GM12878 (cell line): ENCODE data around the gene FPGS. TPM values are rescaled to one million over a fixed set of nuclear protein-coding genes. Genes with fewer than 3 reads are reported as not detected.

ENCODE experiments used
- ATAC-seq: fragments of 200-7000 bp; cut with Tn5 transposase; 3 replicates; pipeline ENCODE4 v1.9.1; 2020; ENCODE audit warnings: mild to moderate bottlenecking, moderate library complexity
- BruUV-seq: library from RNA; stranded (reverse); fragments of 400-500 nt; replicated peaks from 2 replicates; lab custom pipeline; 2021; lab: Mats Ljungman, UMichigan
- CTCF ChIA-PET: fragments of 300-600 bp; sonication (Branson Sonifier 250); formaldehyde crosslinking; extraction: SDS; loops from one replicate; lab custom pipeline; 2021; ENCODE audit warnings: inconsistent platforms; lab: Yijun Ruan, JAX
- POLR2A ChIA-PET: fragments of 350-600 bp; formaldehyde crosslinking; extraction: SDS; loops from one replicate; lab custom pipeline; 2021; ENCODE audit warnings: inconsistent platforms; lab: Charles Lee
- RAD21 ChIA-PET: fragments of 300-600 bp; sonication (Branson Sonifier 250); formaldehyde crosslinking; loops from one replicate; lab custom pipeline; 2023; ENCODE audit warnings: antibody characterized with exemption; ENCODE audit not compliant: unreplicated experiment; lab: Charles Lee
- SMC1A ChIA-PET: fragments of 300-600 bp; sonication (Branson Sonifier 250); formaldehyde crosslinking; loops from one replicate; lab custom pipeline; 2023; ENCODE audit not compliant: unreplicated experiment, uncharacterized antibody; lab: Charles Lee
- DNase-seq: peaks from one replicate; pipeline ENCODE4 v3.0.0-alpha.2; 2011; ENCODE audit warnings: low read depth, low spot score
- FAIRE-seq: peaks from 3 replicates; lab custom pipeline; 2011; peaks lifted over from hg19 to GRCh38; lab: Jason Lieb, UNC
- H2AFZ ChIP-seq: 2 replicates; pipeline ENCODE4 v1.6.0; 2011; ENCODE audit warnings: low read depth, low read length, control low read depth; ENCODE audit not compliant: control insufficient read depth
- H3K27ac ChIP-seq: 2 replicates; pipeline ENCODE4 v1.5.1; 2011; ENCODE audit warnings: control low read depth; ENCODE audit not compliant: control insufficient read depth, insufficient read depth
- H3K27me3 ChIP-seq, 2 experiments: replicated peaks in 1 of 2; 2 replicates each; pipeline versions ENCODE4 v1.6.0 to v1.6.1; 2011; ENCODE audit warnings: low read length in 1 of 2; ENCODE audit not compliant: control insufficient read depth in 2 of 2, insufficient read depth in 2 of 2
- H3K36me3 ChIP-seq, 2 experiments: 2 replicates each; pipeline ENCODE4 v1.5.1; 2011; ENCODE audit warnings: low read length in 1 of 2; ENCODE audit not compliant: control insufficient read depth in 2 of 2, insufficient read depth in 2 of 2
- H3K4me1 ChIP-seq: 2 replicates; pipeline ENCODE4 v1.6.1; 2011; ENCODE audit warnings: mild to moderate bottlenecking, low read length, moderate library complexity, mixed read lengths; ENCODE audit not compliant: control insufficient read depth, insufficient read depth
- H3K4me2 ChIP-seq: 2 replicates; pipeline ENCODE4 v1.6.0; 2011; ENCODE audit warnings: control low read depth; ENCODE audit not compliant: control insufficient read depth, insufficient read depth
- H3K4me3 ChIP-seq: fragments of 200-600 bp; sonication (generic); 2 replicates; pipeline ENCODE4 v1.5.1; 2016
- H3K79me2 ChIP-seq: 2 replicates; pipeline ENCODE4 v1.6.0; 2011; ENCODE audit warnings: low read length; ENCODE audit not compliant: control insufficient read depth, insufficient read depth
- H3K9ac ChIP-seq: 2 replicates; pipeline ENCODE4 v1.8.0; 2011; ENCODE audit warnings: low read length, control low read depth, mixed read lengths; ENCODE audit not compliant: control insufficient read depth, insufficient read depth
- H3K9me3 ChIP-seq: replicated peaks from 3 replicates; pipeline ENCODE4 v1.5.1; 2011; ENCODE audit warnings: mild to moderate bottlenecking, low read length; ENCODE audit not compliant: control insufficient read depth, insufficient read depth
- H4K20me1 ChIP-seq: 2 replicates; pipeline ENCODE4 v1.6.0; 2011; ENCODE audit not compliant: control insufficient read depth, insufficient read depth
- ATF7 ChIP-seq: fragments of 450-650 bp; IDR thresholded peaks from 2 replicates; pipeline ENCODE4 v1.6.1; 2016; ENCODE audit warnings: low read depth, mild to moderate bottlenecking
- BACH1 ChIP-seq: fragments of 450-650 bp; IDR thresholded peaks from 2 replicates; pipeline ENCODE4 v1.6.1; 2017; ENCODE audit warnings: mild to moderate bottlenecking, borderline replicate concordance
- CHD4 ChIP-seq: fragments of 200-600 bp; sonication (generic); IDR thresholded peaks from 2 replicates; pipeline ENCODE4 v1.6.1; 2016; ENCODE audit warnings: mild to moderate bottlenecking
- CREB1 ChIP-seq: IDR thresholded peaks from 2 replicates; pipeline ENCODE4 v1.6.1; 2012; ENCODE audit warnings: low read depth, mild to moderate bottlenecking, inconsistent platforms
- E2F4 ChIP-seq: IDR thresholded peaks from 2 replicates; pipeline ENCODE4 v1.6.1; 2012; ENCODE audit warnings: low read depth, low read length, improper control_type of control experiment
- HDAC2 ChIP-seq: fragments of 200-600 bp; sonication (generic); IDR thresholded peaks from 2 replicates; pipeline ENCODE4 v1.6.1; 2017
- MAX ChIP-seq: IDR thresholded peaks from 2 replicates; pipeline ENCODE4 v1.6.1; 2012; ENCODE audit warnings: low read depth, low read length, improper control_type of control experiment
- MYB ChIP-seq: fragments of 150-350 bp; IDR thresholded peaks from 2 replicates; pipeline ENCODE4 v1.6.1; 2014; ENCODE audit warnings: mild to moderate bottlenecking, low read depth, low read length, borderline replicate concordance
- NFIC ChIP-seq: IDR thresholded peaks from 2 replicates; pipeline ENCODE4 v1.6.1; 2012; ENCODE audit warnings: low read depth, mild to moderate bottlenecking, inconsistent platforms, low read length, moderate library complexity
- NR2F1 ChIP-seq: fragments of 450-650 bp; conservative IDR thresholded peaks from 2 replicates; pipeline ENCODE4 v1.6.1; 2017; ENCODE audit warnings: mild to moderate bottlenecking
- PML ChIP-seq: IDR thresholded peaks from 2 replicates; pipeline ENCODE4 v1.6.1; 2012; ENCODE audit warnings: low read length, inconsistent platforms
- SMAD1 ChIP-seq: fragments of 450-650 bp; IDR thresholded peaks from 2 replicates; pipeline ENCODE4 v1.6.1; 2018; ENCODE audit warnings: mild to moderate bottlenecking, low read depth; ENCODE audit not compliant: partially characterized antibody
- TAF1 ChIP-seq: IDR thresholded peaks from 2 replicates; pipeline ENCODE4 v1.6.1; 2011; ENCODE audit warnings: mild to moderate bottlenecking, low read depth, low read length, borderline replicate concordance
- TCF3 ChIP-seq: IDR thresholded peaks from 2 replicates; pipeline ENCODE4 v1.6.1; 2012; ENCODE audit warnings: low read depth, mild to moderate bottlenecking, low read length, borderline replicate concordance; ENCODE audit not compliant: insufficient read depth
- WRNIP1 ChIP-seq: IDR thresholded peaks from 2 replicates; pipeline ENCODE4 v1.6.1; 2011; ENCODE audit warnings: low read depth, low read length, improper control_type of control experiment, borderline replicate concordance
- WGBS: methylation state at CpG from one replicate; pipeline ENCODE4 v1.1.6; 2016; ENCODE audit warnings: low lambda C conversion rate; ENCODE audit not compliant: insufficient replicate concordance, insufficient coverage; ENCODE audit errors: missing lambda C conversion rate; 5-methylcytosine and 5-hydroxymethylcytosine counted together
- in situ Hi-C: fragments of 300-500 bp; cut with MboI; formaldehyde crosslinking; loops from 9 replicates; pipeline ENCODE4 v1.14.3; 2018; ENCODE audit warnings: mixed read lengths
- intact Hi-C: fragments of 100-400 bp; cut with micrococcal nuclease; formaldehyde crosslinking; loops from one replicate; pipeline ENCODE4 v1.14.2; 2022; ENCODE audit not compliant: unreplicated experiment
- polyA plus RNA-seq, 11 experiments: library from polyadenylated mRNA; depleted of rRNA in 4 of 11; unstranded in 6 of 11; stranded (reverse) in 5 of 11; fragments of >200 nt; fragmentation: Nextera tagmentation in 4 of 11; fragmentation: Illumina TruSeq in 1 of 11; extraction: Ambion mirVana in 4 of 11; extraction: Trizol in 1 of 11; gene quantifications; 1 replicate in 1 of 11; 2 replicates in 10 of 11; pipeline versions ENCODE4 v1.2.1 to v1.2.3, GENCODE V29; 2011 to 2016; ENCODE audit warnings: inconsistent platforms in 2 of 11, missing spikeins in 2 of 11, low read depth in 1 of 11
- total RNA-seq, 4 experiments: library from RNA; depleted of rRNA in 3 of 4; stranded (reverse); fragments of >200 nt in 3 of 4; fragmentation: Illumina TruSeq in 1 of 4; extraction: Trizol in 1 of 4; gene quantifications; 2 replicates each; pipeline versions ENCODE4 v1.2.1 to v1.2.3, GENCODE V29; 2013 to 2021
- TF ChIP-seq, protein P1 (sequence below): IDR thresholded peaks from 2 replicates; pipeline ENCODE4 v1.6.1; 2011; ENCODE audit warnings: borderline replicate concordance, low read depth, mild to moderate bottlenecking, moderate library complexity, low read length; ENCODE audit not compliant: insufficient read depth, poor library complexity, severe bottlenecking
- TF ChIP-seq, protein P2 (sequence below): fragments of 450-650 bp; IDR thresholded peaks from 2 replicates; pipeline ENCODE4 v1.6.1; 2016; ENCODE audit warnings: mild to moderate bottlenecking

FPGS gene
- total and polyA plus RNA-seq, 10 of the 15 experiments (the other 5 are each of a cell fraction or from before 2014, with no cell fraction given) = 1.2 to 127 (median 80.4) TPM

DNA sequence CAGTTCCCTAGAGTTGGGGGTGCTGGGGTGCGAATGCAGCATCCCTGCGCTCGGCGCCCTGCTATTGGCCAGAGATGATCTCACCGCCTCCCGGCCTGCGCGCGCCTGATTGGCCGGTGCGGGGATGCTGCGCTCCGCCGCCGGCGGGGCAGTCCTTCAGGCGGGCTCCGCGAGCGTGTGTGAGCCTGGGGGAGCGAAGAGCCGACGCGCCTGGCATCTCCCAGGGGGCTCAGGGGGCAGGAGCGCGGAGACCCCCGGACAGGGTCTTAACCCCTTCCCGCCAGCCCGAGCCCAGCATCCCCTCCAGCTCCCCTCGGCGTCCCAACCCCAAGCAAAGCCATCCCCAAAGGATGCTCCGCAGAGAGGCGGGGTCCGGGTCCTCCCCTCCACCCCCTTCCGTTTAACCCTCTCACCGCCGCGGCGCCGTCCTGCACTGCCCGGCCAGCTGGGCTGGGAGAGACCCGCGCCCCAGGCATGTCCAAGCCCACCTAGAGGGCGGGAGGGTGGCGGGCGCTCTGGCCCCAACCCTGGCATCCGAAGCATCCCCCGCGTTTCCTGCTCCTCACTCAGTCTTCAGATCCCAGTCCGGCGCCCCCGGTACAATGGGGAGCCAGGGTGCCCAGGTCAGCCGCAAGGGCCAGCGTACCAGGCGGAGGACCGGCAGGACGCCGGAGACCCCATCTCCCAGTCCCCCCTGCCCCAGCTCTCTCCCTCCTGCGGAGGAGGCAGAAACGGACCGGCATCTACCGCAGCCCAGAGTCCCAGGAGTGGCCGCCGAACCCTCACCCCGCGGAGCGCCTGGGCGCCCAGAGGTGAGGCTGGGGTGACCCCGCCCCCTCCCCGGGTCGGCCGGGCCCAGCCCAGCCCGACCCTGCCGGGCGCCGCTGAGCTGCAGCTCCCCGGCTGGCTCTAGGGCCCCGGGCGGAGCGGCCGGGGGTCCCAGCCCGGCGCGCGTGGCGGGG, 48.3 kb upstream of the FPGS start:
- Histone ChIP-seq H3K36me3 (peaks cover 5 to 12% of the 10 kb centered on the region in 2 experiments; a peak in 3 of 4 replicates), H3K9me3 (no peaks in the 10 kb centered on the region), H3K4me2 (no peak overlapping the region), H3K4me1 (no peaks in the 10 kb centered on the region), H3K27ac (no peak overlapping the region), H3K4me3 (no peak overlapping the region), H2AFZ (no peak overlapping the region), H3K27me3 (no peaks in the 10 kb centered on the region), H3K79me2 (no peaks in the 10 kb centered on the region), H4K20me1 (no peaks in the 10 kb centered on the region), H3K9ac (no peak overlapping the region)
- ATAC-seq (no peak), FAIRE-seq (no peak), DNase-seq (no peak)
- in situ Hi-C loops (no loop called here), intact Hi-C loops (no loop called here)
- SMC1A ChIA-PET = no interaction called here
- 97% methylated on average over 38 of the region's 86 CpGs for WGBS
- BruUV-seq = no TSS peak
- RAD21 ChIA-PET = no interaction called here
- POLR2A ChIA-PET = no interaction called here
- CTCF ChIA-PET = no interaction called here
- TF ChIP-seq NR2F1 (no peak), ATF7 (no peak), PML (no peak), MYB (no peak), TCF3 (no peak), NFIC (no peak), CHD4 (no peak), E2F4 (no peak), TAF1 (no peak), MAX (no peak), WRNIP1 (no peak), CREB1 (no peak), BACH1 (no peak), HDAC2 (no peak), SMAD1 (no peak)
- TF ChIP-seq, protein P1, sequence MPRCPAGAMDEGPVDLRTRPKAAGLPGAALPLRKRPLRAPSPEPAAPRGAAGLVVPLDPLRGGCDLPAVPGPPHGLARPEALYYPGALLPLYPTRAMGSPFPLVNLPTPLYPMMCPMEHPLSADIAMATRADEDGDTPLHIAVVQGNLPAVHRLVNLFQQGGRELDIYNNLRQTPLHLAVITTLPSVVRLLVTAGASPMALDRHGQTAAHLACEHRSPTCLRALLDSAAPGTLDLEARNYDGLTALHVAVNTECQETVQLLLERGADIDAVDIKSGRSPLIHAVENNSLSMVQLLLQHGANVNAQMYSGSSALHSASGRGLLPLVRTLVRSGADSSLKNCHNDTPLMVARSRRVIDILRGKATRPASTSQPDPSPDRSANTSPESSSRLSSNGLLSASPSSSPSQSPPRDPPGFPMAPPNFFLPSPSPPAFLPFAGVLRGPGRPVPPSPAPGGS = no peak
- TF ChIP-seq, protein P2, sequence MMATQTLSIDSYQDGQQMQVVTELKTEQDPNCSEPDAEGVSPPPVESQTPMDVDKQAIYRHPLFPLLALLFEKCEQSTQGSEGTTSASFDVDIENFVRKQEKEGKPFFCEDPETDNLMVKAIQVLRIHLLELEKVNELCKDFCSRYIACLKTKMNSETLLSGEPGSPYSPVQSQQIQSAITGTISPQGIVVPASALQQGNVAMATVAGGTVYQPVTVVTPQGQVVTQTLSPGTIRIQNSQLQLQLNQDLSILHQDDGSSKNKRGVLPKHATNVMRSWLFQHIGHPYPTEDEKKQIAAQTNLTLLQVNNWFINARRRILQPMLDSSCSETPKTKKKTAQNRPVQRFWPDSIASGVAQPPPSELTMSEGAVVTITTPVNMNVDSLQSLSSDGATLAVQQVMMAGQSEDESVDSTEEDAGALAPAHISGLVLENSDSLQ = no peak
